CD4-positive, alpha-beta T cell (primary cell): ENCODE data around the gene HAGHL. TPM values are rescaled to one million over a fixed set of nuclear protein-coding genes. Genes with fewer than 3 reads are reported as not detected.

Experiments used
- ATAC-seq: fragments of 200-7000 bp; cut with Tn5 transposase; one replicate; pipeline ENCODE4 v1.10.0; 2022; ENCODE audit warnings: mild to moderate bottlenecking; ENCODE audit not compliant: poor library complexity
- CTCF ChIA-PET: fragments of 350-600 bp; sonication (Branson Sonifier 250); formaldehyde crosslinking; loops from one replicate; lab custom pipeline; 2021; ENCODE audit warnings: antibody characterized with exemption, inconsistent platforms; lab: Charles Lee
- POLR2A ChIA-PET: fragments of 350-600 bp; sonication (Branson Sonifier 250); formaldehyde crosslinking; loops from one replicate; lab custom pipeline; 2021; ENCODE audit warnings: antibody characterized with exemption, inconsistent platforms; lab: Charles Lee
- DNase-seq, 14 experiments: peaks; one replicate each; pipeline ENCODE4 v3.0.0-alpha.2; 2013 to 2020; ENCODE audit warnings: mixed read lengths in 2 of 14
- H3K27ac ChIP-seq, 2 donors: one replicate each; pipeline versions ENCODE4 v1.5.1 to v1.7.0; 2013; ENCODE audit warnings: low read length in 2 of 2, low read depth in 1 of 2, mild to moderate bottlenecking in 1 of 2
- H3K27me3 ChIP-seq, 2 experiments: 1 replicate in 1 of 2; 2 replicates in 1 of 2; pipeline versions ENCODE4 v1.6.1 to v1.7.0; 2013; ENCODE audit warnings: low read length in 2 of 2, control low read depth in 1 of 2, mild to moderate bottlenecking in 1 of 2, moderate library complexity in 1 of 2; ENCODE audit not compliant: insufficient read depth in 2 of 2, control insufficient read depth in 1 of 2
- H3K36me3 ChIP-seq: one replicate; pipeline ENCODE4 v1.6.1; 2013; ENCODE audit warnings: low read length, control low read depth; ENCODE audit not compliant: insufficient read depth
- H3K4me1 ChIP-seq: one replicate; pipeline ENCODE4 v1.6.1; 2013; ENCODE audit warnings: low read length, control low read depth; ENCODE audit not compliant: insufficient read depth
- H3K4me3 ChIP-seq: one replicate; pipeline ENCODE4 v1.5.1; 2013; ENCODE audit warnings: mild to moderate bottlenecking, low read length, moderate library complexity
- H3K9me3 ChIP-seq, 2 experiments: 1 replicate in 1 of 2; 2 replicates in 1 of 2; pipeline versions ENCODE4 v1.6.1 to v1.7.0; 2013; ENCODE audit warnings: low read length in 2 of 2, mild to moderate bottlenecking in 2 of 2, control low read depth in 1 of 2, moderate library complexity in 1 of 2; ENCODE audit not compliant: control insufficient read depth in 1 of 2, insufficient read depth in 1 of 2
- H3K27ac Mint-ChIP-seq: one replicate; pipeline ENCODE4 v1.8.0; 2020; ENCODE audit warnings: mixed read lengths
- H3K27me3 Mint-ChIP-seq: one replicate; pipeline ENCODE4 v1.8.0; 2021; ENCODE audit warnings: mixed read lengths
- H3K36me3 Mint-ChIP-seq: one replicate; pipeline ENCODE4 v1.8.0; 2021; ENCODE audit warnings: low read depth, mixed read lengths
- H3K4me1 Mint-ChIP-seq: one replicate; pipeline ENCODE4 v1.8.0; 2021; ENCODE audit warnings: low read depth, mixed read lengths
- H3K4me3 Mint-ChIP-seq: one replicate; pipeline ENCODE4 v1.8.0; 2020; ENCODE audit warnings: mild to moderate bottlenecking, mixed read lengths
- H3K9me3 Mint-ChIP-seq: one replicate; pipeline ENCODE4 v1.8.0; 2020; ENCODE audit warnings: mixed read lengths
- CTCF ChIP-seq: fragments of 200-600 bp; IDR thresholded peaks from one replicate; pipeline ENCODE4 v1.8.0; 2022; ENCODE audit warnings: antibody characterized with exemption, mild to moderate bottlenecking
- intact Hi-C, 2 experiments: fragments of 100-400 bp; cut with DNase I in 1 of 2; cut with micrococcal nuclease in 1 of 2; formaldehyde crosslinking; loops; one replicate each; pipeline versions ENCODE4 v1.15.1 to v1.9.0; 2023 to 2025; cut with DNase I, micrococcal nuclease
- total RNA-seq, 174 experiments: library from RNA in 2 of 174; stranded (reverse) in 2 of 174; gene quantifications; one replicate each; pipeline ENCODE4 v1.2.3 and lab custom pipeline; 2021 to 2026

HAGHL gene
- total RNA-seq, 2 experiments from 2014 or later, result 7.1 to 9.2 TPM

GRCh38 chr16:747978-748746, 21.3 kb downstream of the HAGHL start:
- POLR2A ChIA-PET, result no interaction called here

GRCh38 chr16:749010-749409, 22.1 kb downstream of the HAGHL start:
- Mint-ChIP-seq H3K4me3 (no peak overlapping the region), H3K9me3 (no peaks in the 10 kb centered on the region), H3K36me3 (no peaks in the 10 kb centered on the region), H3K27ac (no peak overlapping the region), H3K4me1 (no peaks in the 10 kb centered on the region), H3K27me3 (no peaks in the 10 kb centered on the region)
- intact Hi-C loops, result no loop called here
- no peak for ATAC-seq
- POLR2A ChIA-PET, result no interaction called here
- DNase-seq, result no peak
- no peak for TF ChIP-seq CTCF
- Histone ChIP-seq H3K27me3 (no peaks in the 10 kb centered on the region), H3K4me3 (no peak overlapping the region), H3K9me3 (no peaks in the 10 kb centered on the region), H3K4me1 (no peaks in the 10 kb centered on the region), H3K36me3 (no peaks in the 10 kb centered on the region), H3K27ac (no peak overlapping the region)
- CTCF ChIA-PET, result no interaction called here

More at GRCh38 chr16:747978-748746, 21.3 kb downstream of the HAGHL start:
- Histone ChIP-seq H3K4me1 (no peaks in the 10 kb centered on the region), H3K36me3 (no peaks in the 10 kb centered on the region), H3K27me3 (no peaks in the 10 kb centered on the region), H3K27ac (no peak overlapping the region), H3K9me3 (no peaks in the 10 kb centered on the region), H3K4me3 (no peak overlapping the region)
- CTCF ChIA-PET, result no interaction called here
- ATAC-seq, result no peak
- Mint-ChIP-seq H3K4me1 (no peaks in the 10 kb centered on the region), H3K27me3 (no peaks in the 10 kb centered on the region), H3K27ac (no peak overlapping the region), H3K36me3 (no peaks in the 10 kb centered on the region), H3K4me3 (no peak overlapping the region), H3K9me3 (no peaks in the 10 kb centered on the region)
- no peak for DNase-seq
- no peak for TF ChIP-seq CTCF
- intact Hi-C loops, result no loop called here

- Mint-ChIP-seq H3K27me3 (no peaks in the 10 kb centered on the region), H3K4me3 (no peak overlapping the region), H3K4me1 (no peaks in the 10 kb centered on the region), H3K27ac (no peak overlapping the region), H3K36me3 (no peaks in the 10 kb centered on the region), H3K9me3 (no peaks in the 10 kb centered on the region)
- Histone ChIP-seq H3K36me3 (no peaks in the 10 kb centered on the region), H3K9me3 (no peaks in the 10 kb centered on the region), H3K4me3 (no peak overlapping the region), H3K27ac (no peak overlapping the region), H3K4me1 (peaks cover 7% of the 10 kb centered on the region), H3K27me3 (no peaks in the 10 kb centered on the region)
- no peak for TF ChIP-seq CTCF
- ChIA-PET CTCF (no interaction called here), POLR2A (no interaction called here)
- peak in 1 of 14 experiments; percentile 4 for DNase-seq
- no peak for ATAC-seq
- intact Hi-C loops, result no loop called here
Observed at GRCh38 chr16:750485-750884, 23.6 kb downstream of the HAGHL start.
